Trophoblast cell (in vitro differentiated cells and primary cell): ENCODE data around the gene DNM3. TPM values are rescaled to one million over a fixed set of nuclear protein-coding genes. Genes with fewer than 3 reads are reported as not detected.

Experiments used
- DNase-seq, 2 donors: peaks; one replicate each; pipeline ENCODE4 v3.0.0-alpha.2; 2016
- H2AFZ ChIP-seq: 2 replicates; pipeline ENCODE4 v1.6.1; 2013; ENCODE audit warnings: low read length, moderate library complexity, mild to moderate bottlenecking; ENCODE audit not compliant: insufficient read depth, poor library complexity
- H2AK5ac ChIP-seq: 2 replicates; pipeline ENCODE4 v1.6.1; 2013; ENCODE audit warnings: mild to moderate bottlenecking, low read length
- H2BK120ac ChIP-seq: 2 replicates; pipeline ENCODE4 v1.6.1; 2013; ENCODE audit warnings: low read length, mild to moderate bottlenecking, moderate library complexity; ENCODE audit not compliant: insufficient read depth, poor library complexity
- H2BK12ac ChIP-seq: 2 replicates; pipeline ENCODE4 v1.6.1; 2013; ENCODE audit warnings: mild to moderate bottlenecking, low read length, moderate library complexity
- H2BK5ac ChIP-seq: 2 replicates; pipeline ENCODE4 v1.6.1; 2013; ENCODE audit warnings: low read length, low read depth, moderate library complexity, mild to moderate bottlenecking; ENCODE audit not compliant: poor library complexity
- H3K14ac ChIP-seq: 2 replicates; pipeline ENCODE4 v1.6.1; 2013; ENCODE audit warnings: mild to moderate bottlenecking, low read length
- H3K18ac ChIP-seq: 2 replicates; pipeline ENCODE4 v1.6.1; 2013; ENCODE audit warnings: mild to moderate bottlenecking, low read length
- H3K23ac ChIP-seq: 2 replicates; pipeline ENCODE4 v1.6.1; 2013; ENCODE audit warnings: low read length
- H3K27ac ChIP-seq: 2 replicates; pipeline ENCODE4 v1.5.1; 2013; ENCODE audit warnings: low read depth, mild to moderate bottlenecking, inconsistent platforms, low read length, moderate library complexity
- H3K27me3 ChIP-seq: 2 replicates; pipeline ENCODE4 v1.6.1; 2013; ENCODE audit warnings: inconsistent platforms, mild to moderate bottlenecking, low read length, moderate library complexity; ENCODE audit not compliant: insufficient read depth
- H3K36me3 ChIP-seq, 2 experiments: 1 replicate in 1 of 2; 2 replicates in 1 of 2; pipeline ENCODE4 v1.6.1; 2013; ENCODE audit warnings: low read length in 2 of 2, mild to moderate bottlenecking in 2 of 2, moderate library complexity in 1 of 2; ENCODE audit not compliant: insufficient read depth in 2 of 2, control insufficient read depth in 1 of 2
- H3K4ac ChIP-seq: 2 replicates; pipeline ENCODE4 v1.6.1; 2013; ENCODE audit warnings: low read depth, mild to moderate bottlenecking, low read length, moderate library complexity
- H3K4me1 ChIP-seq, 2 experiments: 1 replicate in 1 of 2; 2 replicates in 1 of 2; pipeline ENCODE4 v1.6.1; 2013; ENCODE audit warnings: low read length in 2 of 2, mild to moderate bottlenecking in 2 of 2, moderate library complexity in 1 of 2; ENCODE audit not compliant: insufficient read depth in 2 of 2, control insufficient read depth in 1 of 2
- H3K4me2 ChIP-seq: 2 replicates; pipeline ENCODE4 v1.6.1; 2013; ENCODE audit warnings: inconsistent platforms, mild to moderate bottlenecking, low read length, moderate library complexity
- H3K4me3 ChIP-seq: 2 replicates; pipeline ENCODE4 v1.5.1; 2013; ENCODE audit warnings: mild to moderate bottlenecking, low read depth, low read length, inconsistent platforms
- H3K79me1 ChIP-seq: one replicate; pipeline ENCODE4 v1.6.1; 2013; ENCODE audit warnings: low read length
- H3K79me2 ChIP-seq: 2 replicates; pipeline ENCODE4 v1.6.1; 2013; ENCODE audit warnings: low read length, mild to moderate bottlenecking; ENCODE audit not compliant: control insufficient read depth, insufficient read depth, poor library complexity
- H3K9ac ChIP-seq: 2 replicates; pipeline ENCODE4 v1.6.1; 2013; ENCODE audit warnings: mild to moderate bottlenecking, low read length
- H3K9me3 ChIP-seq: 2 replicates; pipeline ENCODE4 v1.6.1; 2013; ENCODE audit warnings: low read depth, mild to moderate bottlenecking, control low read depth, inconsistent platforms, low read length; ENCODE audit not compliant: insufficient read depth
- H4K12ac ChIP-seq: 2 replicates; pipeline ENCODE4 v1.6.1; 2013; ENCODE audit warnings: low read depth, mild to moderate bottlenecking, low read length, moderate library complexity
- H4K8ac ChIP-seq: 2 replicates; pipeline ENCODE4 v1.6.1; 2013; ENCODE audit warnings: low read depth, mild to moderate bottlenecking, low read length, moderate library complexity
- H4K91ac ChIP-seq: one replicate; pipeline ENCODE4 v1.6.1; 2013; ENCODE audit warnings: low read depth, mild to moderate bottlenecking, low read length, moderate library complexity
- WGBS: extraction: QIAGEN DNeasy Blood & Tissue Kit; methylation state at CpG from one replicate; pipeline ENCODE4 v1.1.7; 2013; ENCODE audit warnings: missing lambda C conversion rate; ENCODE audit not compliant: insufficient read length, insufficient coverage; ENCODE audit errors: extremely low coverage; 5-methylcytosine and 5-hydroxymethylcytosine counted together
- polyA plus RNA-seq: library from polyadenylated mRNA; stranded (reverse); fragments of 200-250 nt; gene quantifications from 2 replicates; pipeline ENCODE4 v1.2.3, GENCODE V29; 2013

DNM3 gene
- 0.44 and 0.53 TPM in 2 replicates for polyA plus RNA-seq

DNA sequence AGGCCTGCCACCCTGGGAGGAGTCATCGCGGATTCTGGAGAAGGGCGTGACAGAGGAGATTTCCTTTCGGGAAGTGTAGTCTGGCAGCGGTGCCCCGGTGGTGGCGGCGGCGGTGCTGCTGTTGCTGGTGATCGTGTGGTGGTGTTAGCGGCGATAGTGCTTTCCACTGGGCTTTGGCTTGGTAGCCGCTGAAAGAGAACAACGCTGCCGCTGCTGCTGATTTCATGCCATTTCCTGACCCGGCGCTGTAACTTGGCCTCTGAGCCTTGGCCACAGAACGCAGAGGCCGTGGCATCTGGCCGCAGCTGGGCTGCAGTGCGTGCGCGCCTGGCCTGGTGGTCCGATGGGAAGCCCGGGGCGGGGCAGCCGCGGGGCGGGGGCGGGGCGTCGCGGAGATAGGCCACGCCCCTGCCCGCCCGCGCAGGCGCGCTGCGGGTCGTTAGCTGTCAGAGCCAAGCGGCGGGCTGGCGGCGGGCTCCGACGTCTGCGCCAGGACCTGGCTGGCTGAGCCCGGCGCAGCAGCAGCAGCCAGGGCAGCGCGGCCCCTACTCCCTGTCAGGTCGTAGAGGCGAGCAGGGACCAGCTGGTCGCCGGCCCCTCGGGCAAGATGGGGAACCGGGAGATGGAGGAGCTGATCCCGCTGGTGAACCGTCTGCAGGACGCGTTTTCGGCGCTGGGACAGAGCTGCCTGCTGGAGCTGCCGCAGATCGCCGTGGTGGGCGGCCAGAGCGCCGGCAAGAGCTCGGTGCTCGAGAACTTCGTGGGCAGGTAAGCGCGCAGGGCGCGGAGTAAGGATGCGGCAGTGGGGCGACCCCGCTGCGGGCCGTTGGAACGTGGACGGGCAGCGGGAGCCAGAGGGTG lies at the start of gene DNM3:
TSS of gene DNM3 (plus strand) at position 449 of the 861 bp plus-strand sequence. CDS start at position 608, 159 bp downstream.
- Histone ChIP-seq H3K79me1 (no peaks in the 10 kb centered on the region), H3K23ac (no peak within 1 kb of the TSS), H3K4me1 (peaks cover 4 to 13% of the 10 kb centered on the region in 2 experiments), H2BK120ac (no peak within 1 kb of the TSS), H3K79me2 (no peaks in the 10 kb centered on the region), H3K27me3 (peaks cover 8% of the 10 kb centered on the region), H2AK5ac (no peak within 1 kb of the TSS), H2AFZ (peak within 1 kb of the TSS; percentile 66), H4K91ac (no peak within 1 kb of the TSS), H2BK5ac (no peak within 1 kb of the TSS), H3K4me3 (peak within 1 kb of the TSS; percentile 73), H3K4me2 (peak within 1 kb of the TSS; percentile 99), H3K27ac (no peak within 1 kb of the TSS), H2BK12ac (no peak within 1 kb of the TSS), H3K36me3 (no peaks in the 10 kb centered on the region), H3K4ac (no peak within 1 kb of the TSS), H3K18ac (no peak within 1 kb of the TSS), H4K12ac (peak within 1 kb of the TSS; percentile 12), H3K9ac (no peak within 1 kb of the TSS), H3K14ac (no peak within 1 kb of the TSS), H4K8ac (peak within 1 kb of the TSS; percentile 40), H3K9me3 (peaks cover 6% of the 10 kb centered on the region)
- no CpG with 5 or more reads among the region's 85 CpGs for WGBS
- peak; percentile 33 to 65 for DNase-seq

DNA sequence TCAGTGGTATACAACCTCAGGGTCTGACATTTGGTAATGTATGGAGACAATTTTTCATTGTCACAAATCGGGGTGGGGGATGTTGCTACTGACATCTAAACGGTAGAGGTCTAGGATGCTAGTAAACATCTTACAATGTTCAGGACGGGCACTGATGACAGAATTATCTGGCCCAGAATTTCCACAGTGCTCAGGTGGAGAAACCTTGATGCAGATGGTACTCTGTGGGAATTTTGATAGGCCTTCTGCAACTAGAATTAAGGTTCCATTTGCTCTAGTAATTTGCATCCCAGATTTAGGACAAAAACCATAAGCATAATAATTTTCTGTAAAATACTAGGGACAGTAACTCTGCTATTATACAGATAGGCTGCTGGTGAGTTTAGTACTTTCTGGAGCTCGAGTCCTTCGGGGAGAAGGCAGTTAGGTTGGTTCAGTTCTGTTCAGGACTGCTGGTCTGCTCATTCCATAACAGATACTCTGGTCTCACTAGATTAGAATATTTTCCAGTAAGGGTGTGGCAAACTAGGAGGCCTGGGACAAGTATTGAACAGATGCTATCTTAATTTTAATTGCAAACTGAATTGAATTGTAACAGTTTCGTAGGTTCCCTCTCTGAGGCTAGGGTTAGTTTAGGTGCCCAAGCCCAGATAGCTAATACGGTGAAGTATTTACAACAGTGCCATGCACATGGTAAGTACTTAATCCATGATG lies 48.5 kb upstream of the DNM3 start:
- H3K4me1 ChIP-seq, result no peaks in the 10 kb centered on the region
- no peaks in the 10 kb centered on the region for H3K9me3 ChIP-seq
- H3K9ac ChIP-seq, result no peak overlapping the region
- no peak overlapping the region for H3K4me3 ChIP-seq
- H3K79me1 ChIP-seq, result no peaks in the 10 kb centered on the region
- no peak overlapping the region for H3K14ac ChIP-seq
- peaks cover 22 to 60% of the 10 kb centered on the region in 2 experiments for H3K36me3 ChIP-seq
- no peaks in the 10 kb centered on the region for H3K27me3 ChIP-seq
- H3K27ac ChIP-seq, result no peak overlapping the region
- H3K23ac ChIP-seq, result no peak overlapping the region
- no peak overlapping the region for H2AFZ ChIP-seq
- H4K12ac ChIP-seq, result no peak overlapping the region
- WGBS, result no CpG with 5 or more reads among the region's 7 CpGs
- no peak overlapping the region for H3K4ac ChIP-seq
- H3K79me2 ChIP-seq, result no peaks in the 10 kb centered on the region
- no peak overlapping the region for H2AK5ac ChIP-seq
- H2BK5ac ChIP-seq, result no peak overlapping the region
- no peak overlapping the region for H4K8ac ChIP-seq
- H4K91ac ChIP-seq, result no peak overlapping the region
- H3K4me2 ChIP-seq, result no peak overlapping the region
- H2BK12ac ChIP-seq, result no peak overlapping the region
- DNase-seq, result no peak
- no peak overlapping the region for H3K18ac ChIP-seq
- H2BK120ac ChIP-seq, result no peak overlapping the region

DNA sequence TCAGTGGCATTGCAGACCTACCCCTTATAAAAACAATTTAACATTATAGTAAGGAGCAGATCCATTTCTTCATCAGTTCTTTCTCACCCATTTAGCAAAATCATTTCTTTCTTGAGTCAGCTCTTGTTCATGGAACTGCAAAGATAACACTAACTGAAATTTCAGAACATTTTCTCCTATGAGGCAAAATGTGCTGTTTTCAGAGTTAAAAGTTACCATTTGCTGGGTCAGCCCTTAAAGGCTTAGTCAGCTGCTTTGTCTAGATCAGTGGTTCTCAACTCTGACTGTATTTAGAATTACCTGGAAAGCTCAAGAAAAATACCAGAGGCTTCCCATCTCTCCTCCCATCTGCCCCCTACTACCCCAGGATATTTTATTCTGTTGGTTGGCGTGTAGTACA lies 47.7 kb upstream of the DNM3 start:
- no peak overlapping the region for H3K18ac ChIP-seq
- no peaks in the 10 kb centered on the region for H3K27me3 ChIP-seq
- H4K91ac ChIP-seq, result no peak overlapping the region
- WGBS, result no CpG with 5 or more reads among the region's 1 CpG
- H2AFZ ChIP-seq, result no peak overlapping the region
- no peaks in the 10 kb centered on the region for H3K79me2 ChIP-seq
- H3K9me3 ChIP-seq, result no peaks in the 10 kb centered on the region
- no peaks in the 10 kb centered on the region for H3K79me1 ChIP-seq
- H3K9ac ChIP-seq, result no peak overlapping the region
- no peaks in the 10 kb centered on the region for H3K4me1 ChIP-seq
- no peak overlapping the region for H3K4ac ChIP-seq
- no peak overlapping the region for H4K12ac ChIP-seq
- H3K23ac ChIP-seq, result no peak overlapping the region
- H3K4me2 ChIP-seq, result no peak overlapping the region
- H3K36me3 ChIP-seq, result peaks cover 22 to 54% of the 10 kb centered on the region in 2 experiments
- no peak overlapping the region for H2BK5ac ChIP-seq
- H4K8ac ChIP-seq, result no peak overlapping the region
- no peak overlapping the region for H3K4me3 ChIP-seq
- no peak overlapping the region for H3K14ac ChIP-seq
- H3K27ac ChIP-seq, result no peak overlapping the region
- no peak overlapping the region for H2BK12ac ChIP-seq
- no peak for DNase-seq
- no peak overlapping the region for H2AK5ac ChIP-seq
- H2BK120ac ChIP-seq, result no peak overlapping the region

DNA sequence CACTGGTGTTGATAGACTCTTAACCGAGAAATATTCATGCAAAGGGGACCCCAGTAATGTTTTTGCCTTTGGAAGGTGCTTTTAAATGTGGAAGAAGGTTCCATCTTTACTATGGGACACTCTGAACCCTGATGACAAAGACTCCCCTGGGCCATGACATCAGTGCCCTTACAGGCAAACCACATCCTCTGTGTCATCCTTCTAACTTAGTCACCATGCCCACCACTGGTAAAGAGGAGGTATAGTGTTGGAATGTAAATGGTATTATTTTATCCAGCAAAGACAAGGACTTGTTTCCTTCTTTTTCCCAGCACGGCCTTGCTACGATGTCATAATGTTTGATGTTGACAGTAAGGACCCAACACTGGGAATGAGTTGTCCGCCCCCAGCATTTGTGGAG lies 47.2 kb upstream of the DNM3 start:
- H3K14ac ChIP-seq, result no peak overlapping the region
- H3K9me3 ChIP-seq, result no peaks in the 10 kb centered on the region
- H3K4me3 ChIP-seq, result no peak overlapping the region
- H3K4me1 ChIP-seq, result no peaks in the 10 kb centered on the region
- no peaks in the 10 kb centered on the region for H3K27me3 ChIP-seq
- H3K79me1 ChIP-seq, result no peaks in the 10 kb centered on the region
- H4K91ac ChIP-seq, result no peak overlapping the region
- no peak overlapping the region for H2BK12ac ChIP-seq
- WGBS, result no CpG with 5 or more reads among the region's 4 CpGs
- no peak overlapping the region for H4K8ac ChIP-seq
- H3K79me2 ChIP-seq, result no peaks in the 10 kb centered on the region
- H3K18ac ChIP-seq, result no peak overlapping the region
- no peak overlapping the region for H3K4me2 ChIP-seq
- no peak overlapping the region for H4K12ac ChIP-seq
- H2BK120ac ChIP-seq, result no peak overlapping the region
- H2AK5ac ChIP-seq, result no peak overlapping the region
- no peak overlapping the region for H3K4ac ChIP-seq
- H3K36me3 ChIP-seq, result peaks cover 20 to 49% of the 10 kb centered on the region in 2 experiments
- H3K27ac ChIP-seq, result no peak overlapping the region
- DNase-seq, result no peak
- no peak overlapping the region for H3K9ac ChIP-seq
- H3K23ac ChIP-seq, result no peak overlapping the region
- no peak overlapping the region for H2AFZ ChIP-seq
- no peak overlapping the region for H2BK5ac ChIP-seq
